ENCODE results near the gene SUDS3. TPM values are rescaled to one million over a fixed set of nuclear protein-coding genes. Genes with fewer than 3 reads are reported as not detected.

SUDS3 gene
- polyA plus RNA-seq, 3 donors = 8.2 to 15.6 (median 9.1) TPM

- H4K20me1 ChIP-seq (ENCODE audit: insufficient read depth, low read length) = peaks cover 55% of the 10 kb centered on the region
- no peak overlapping the region for H3K9ac ChIP-seq (ENCODE audit: insufficient read depth, low read length, poor library complexity, severe bottlenecking)
- H3K27me3 ChIP-seq (ENCODE audit: control insufficient read depth in 2 of 2, insufficient read depth in 2 of 2, low read length in 2 of 2) = no peaks in the 10 kb centered on the region
- H3K9me3 ChIP-seq (replicated peaks in 1 of 2; ENCODE audit: control insufficient read depth in 1 of 2, insufficient read depth in 1 of 2, low read length in 2 of 2) = no peaks in the 10 kb centered on the region
- TF ChIP-seq CTCF (IDR thresholded peaks at IDR 0.05) = no peak
- peaks cover 73 to 88% of the 10 kb centered on the region in 2 donors for H3K4me1 ChIP-seq (ENCODE audit: control insufficient read depth in 1 of 2, insufficient read depth in 2 of 2, low read length in 2 of 2)
- peak; percentile 44 to 85 (median 68) for DNase-seq
- H3K36me3 ChIP-seq (replicated peaks in 1 of 2; ENCODE audit: control insufficient read depth in 1 of 2, insufficient read depth in 2 of 2, low read length in 2 of 2) = no peaks in the 10 kb centered on the region
- peak overlapping the region; percentile 58 to 96 (median 88) for H3K27ac Mint-ChIP-seq
- H3K9me3 Mint-ChIP-seq = no peaks in the 10 kb centered on the region
- H3K79me2 ChIP-seq (ENCODE audit: insufficient read depth, low read length) = peaks cover 90% of the 10 kb centered on the region
- peak overlapping the region; percentile 29 to 65 for H3K27ac ChIP-seq (ENCODE audit: low read depth in 1 of 2, low read length in 2 of 2)
- peak overlapping the region in 1 of 2 donors; percentile 57 for H3K4me3 Mint-ChIP-seq
- no peak overlapping the region for H2AFZ ChIP-seq (ENCODE audit: insufficient read depth, low read depth, low read length, poor library complexity, severe bottlenecking)
- peak overlapping the region; percentile 66 for H3K4me2 ChIP-seq (replicated peaks; ENCODE audit: extremely low read depth, low read length, poor library complexity, severe bottlenecking)
- no peaks in the 10 kb centered on the region for H3K27me3 Mint-ChIP-seq (ENCODE audit: low read depth in 3 of 3)
- H3K4me3 ChIP-seq (replicated peaks in 1 of 3; ENCODE audit: low read depth in 2 of 3, low read length in 3 of 3) = peak overlapping the region in 1 of 3 experiments; percentile 50
- H3K36me3 Mint-ChIP-seq = peaks cover 7 to 11% of the 10 kb centered on the region in 2 donors
- H3K4me1 Mint-ChIP-seq = peaks cover 77% of the 10 kb centered on the region
- no CpG with 5 or more reads among the region's 4 CpGs for WGBS (ENCODE audit: insufficient coverage)
- intact Hi-C loops (cut with micrococcal nuclease) = loop anchor here in 1 of 2 donors (1.0 kb wide), 1 partner anchor 9 kb away; no protein-coding TSS in a partner anchor
Measured at GRCh38 chr12:118361889-118362288, 14.5 kb upstream of the SUDS3 start.

- WGBS (ENCODE audit: insufficient coverage) = no CpG with 5 or more reads among the region's 4 CpGs
- no peaks in the 10 kb centered on the region for H3K27me3 Mint-ChIP-seq (ENCODE audit: low read depth in 3 of 3)
- peaks cover 98% of the 10 kb centered on the region for H3K79me2 ChIP-seq (ENCODE audit: insufficient read depth, low read length)
Measured at GRCh38 chr12:118368821-118369220, 7.5 kb upstream of the SUDS3 start.

More at GRCh38 chr12:118368821-118369220, 7.5 kb upstream of the SUDS3 start:
- Mint-ChIP-seq H3K27ac (peak overlapping the region in 3 of 7 donors; percentile 40 to 68 (median 56)), H3K36me3 (peaks cover 2 to 7% of the 10 kb centered on the region in 2 donors), H3K4me1 (peaks cover 51% of the 10 kb centered on the region), H3K9me3 (peaks cover 0 to 3% (median 0%) of the 10 kb centered on the region in 7 donors), H3K4me3 (no peak overlapping the region)
- no peak overlapping the region for H2AFZ ChIP-seq (ENCODE audit: insufficient read depth, low read depth, low read length, poor library complexity, severe bottlenecking)
- no peak for TF ChIP-seq CTCF (IDR thresholded peaks at IDR 0.05)
- no peaks in the 10 kb centered on the region for H3K36me3 ChIP-seq (replicated peaks in 1 of 2; ENCODE audit: control insufficient read depth in 1 of 2, insufficient read depth in 2 of 2, low read length in 2 of 2)
- intact Hi-C loops (cut with micrococcal nuclease) = no loop called here
- H3K4me2 ChIP-seq (replicated peaks; ENCODE audit: extremely low read depth, low read length, poor library complexity, severe bottlenecking) = no peak overlapping the region
- DNase-seq = peak in 2 of 3 donors; percentile 32 to 52
- H3K27ac ChIP-seq (ENCODE audit: low read depth in 1 of 2, low read length in 2 of 2) = no peak overlapping the region
- no peaks in the 10 kb centered on the region for H3K27me3 ChIP-seq (ENCODE audit: control insufficient read depth in 2 of 2, insufficient read depth in 2 of 2, low read length in 2 of 2)
- no peaks in the 10 kb centered on the region for H3K9me3 ChIP-seq (replicated peaks in 1 of 2; ENCODE audit: control insufficient read depth in 1 of 2, insufficient read depth in 1 of 2, low read length in 2 of 2)
- peaks cover 79% of the 10 kb centered on the region for H4K20me1 ChIP-seq (ENCODE audit: insufficient read depth, low read length)
- peak overlapping the region in 1 of 3 experiments; percentile 32 for H3K4me3 ChIP-seq (replicated peaks in 1 of 3; ENCODE audit: low read depth in 2 of 3, low read length in 3 of 3)
- no peak overlapping the region for H3K9ac ChIP-seq (ENCODE audit: insufficient read depth, low read length, poor library complexity, severe bottlenecking)
- H3K4me1 ChIP-seq (ENCODE audit: control insufficient read depth in 1 of 2, insufficient read depth in 2 of 2, low read length in 2 of 2) = peaks cover 47 to 64% of the 10 kb centered on the region in 2 donors

Measured in CD14-positive monocyte (primary cell).